SK-MEL-5 (cell line): ENCODE data around the gene ZNF425. TPM values are rescaled to one million over a fixed set of nuclear protein-coding genes. Genes with fewer than 3 reads are reported as not detected.

Experiments used
- DNase-seq: peaks from one replicate; pipeline ENCODE4 v3.0.0-alpha.2; 2016; ENCODE audit warnings: low read depth, low spot score
- in situ Hi-C: cut with HindIII; loops from 2 replicates; pipeline ENCODE4 v1.10.0; 2016; ENCODE audit warnings: low sequenced_read_pairs, high pct_unique_total_duplicates, low pct_unique_long_range_greater_than_20kb
- polyA plus RNA-seq, 2 experiments: library from polyadenylated mRNA; depleted of rRNA; stranded (reverse); fragments of >200 nt; gene quantifications; 2 replicates each; pipeline ENCODE4 v1.2.3, GENCODE V29; 2015
- total RNA-seq: library from RNA; depleted of rRNA; stranded (reverse); fragments of >200 nt; shearing (Covaris generic); gene quantifications from 2 replicates; pipeline ENCODE4 v1.2.3, GENCODE V29; 2014; rRNA removed

The ZNF425 gene, protein sequence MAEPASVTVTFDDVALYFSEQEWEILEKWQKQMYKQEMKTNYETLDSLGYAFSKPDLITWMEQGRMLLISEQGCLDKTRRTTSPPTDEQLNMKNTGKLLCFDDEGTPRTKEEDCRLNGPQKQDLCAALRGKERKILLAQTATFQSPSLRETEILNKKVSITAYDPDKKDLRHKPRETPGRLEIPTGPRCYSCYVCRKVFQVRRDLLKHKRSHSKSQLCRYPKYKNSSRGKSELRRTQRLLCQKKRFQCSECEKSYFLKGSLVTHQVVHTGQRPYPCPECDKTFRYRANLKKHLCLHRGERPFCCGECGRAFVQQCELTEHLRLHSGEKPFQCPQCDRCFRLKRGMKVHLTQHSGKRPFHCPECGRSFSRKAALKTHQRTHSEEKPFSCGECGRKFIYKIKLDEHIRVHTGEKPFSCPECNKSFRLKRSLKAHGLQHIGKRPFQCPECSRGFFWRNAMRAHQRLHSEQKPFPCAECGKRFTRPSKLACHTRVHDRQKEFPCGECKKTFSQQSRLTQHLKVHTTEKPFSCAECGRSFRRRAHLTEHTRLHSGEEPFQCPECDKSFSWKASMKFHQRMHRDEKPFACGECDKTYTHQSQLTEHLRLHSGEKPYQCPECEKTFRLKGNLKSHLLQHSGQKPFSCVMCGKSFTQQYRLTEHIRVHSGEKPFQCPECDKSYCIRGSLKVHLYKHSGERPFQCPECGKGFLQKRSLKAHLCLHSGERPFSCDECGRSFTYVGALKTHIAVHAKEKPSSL
- total RNA-seq, result 1.5 and 1.7 TPM in 2 replicates
- polyA plus RNA-seq (2015; cell fraction: cytosol; rRNA removed), result 3.7 and 3.8 TPM in 2 replicates
- polyA plus RNA-seq (2015; cell fraction: nucleus; rRNA removed), result 0.96 and 1.8 TPM in 2 replicates

DNA sequence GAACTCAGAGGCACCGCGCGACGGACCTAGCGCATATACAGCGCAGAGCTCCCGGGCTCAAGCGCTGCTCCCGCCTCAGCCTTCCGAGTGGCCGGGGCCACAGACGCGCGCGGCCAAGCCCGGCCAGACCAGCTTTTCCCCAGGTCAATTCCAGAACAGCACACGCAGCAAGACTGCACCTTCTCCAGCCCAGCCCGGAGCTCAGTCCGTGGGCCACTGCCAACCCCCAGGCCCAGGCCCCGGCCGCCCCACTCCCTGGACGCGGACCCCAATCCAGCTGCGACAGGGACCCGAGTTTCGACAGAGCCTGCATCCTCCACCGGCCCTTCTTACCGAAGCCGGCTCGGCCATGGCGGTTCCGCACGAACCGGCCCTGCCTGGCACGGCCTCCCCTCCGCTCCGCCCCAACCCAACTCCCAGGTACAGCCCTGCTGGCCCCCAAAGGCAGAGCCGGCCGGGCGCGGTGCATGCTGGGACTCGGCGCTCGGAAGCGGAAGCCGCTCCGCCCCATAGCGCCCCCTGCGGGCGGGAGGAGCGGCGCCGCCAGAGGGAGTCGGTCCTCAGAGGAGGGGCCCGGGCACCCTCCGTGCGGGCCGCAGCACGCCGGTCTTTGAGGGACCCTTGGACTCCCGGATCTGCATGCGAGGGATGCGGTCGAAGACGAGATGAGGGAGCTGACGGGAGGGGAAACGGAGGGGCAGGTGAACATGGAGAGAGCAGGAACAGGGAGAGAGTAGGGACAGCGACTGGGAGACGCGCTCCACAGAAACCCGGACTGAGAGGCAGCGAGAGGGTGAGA lies at the start of gene ZNF425:
Gene ZNF425 (minus strand): TSS at position 462 of the 799 bp plus-strand sequence. CDS start 111 bp downstream, at position 351.
- in situ Hi-C loops, result no loop called here
- DNase-seq, result peak; percentile 95

GRCh38 chr7:149175150-149175549 lies 49.0 kb upstream of the ZNF425 start:
- in situ Hi-C loops, result no loop called here

GRCh38 chr7:149172534-149172920 lies 46.4 kb upstream of the ZNF425 start:
- in situ Hi-C loops, result no loop called here
- no peak for DNase-seq

More at GRCh38 chr7:149175150-149175549, 49.0 kb upstream of the ZNF425 start:
- DNase-seq, result no peak

- in situ Hi-C loops, result no loop called here
- no peak for DNase-seq
These were observed 45.9 kb upstream of the ZNF425 start for GRCh38 chr7:149171892-149172533.

DNA sequence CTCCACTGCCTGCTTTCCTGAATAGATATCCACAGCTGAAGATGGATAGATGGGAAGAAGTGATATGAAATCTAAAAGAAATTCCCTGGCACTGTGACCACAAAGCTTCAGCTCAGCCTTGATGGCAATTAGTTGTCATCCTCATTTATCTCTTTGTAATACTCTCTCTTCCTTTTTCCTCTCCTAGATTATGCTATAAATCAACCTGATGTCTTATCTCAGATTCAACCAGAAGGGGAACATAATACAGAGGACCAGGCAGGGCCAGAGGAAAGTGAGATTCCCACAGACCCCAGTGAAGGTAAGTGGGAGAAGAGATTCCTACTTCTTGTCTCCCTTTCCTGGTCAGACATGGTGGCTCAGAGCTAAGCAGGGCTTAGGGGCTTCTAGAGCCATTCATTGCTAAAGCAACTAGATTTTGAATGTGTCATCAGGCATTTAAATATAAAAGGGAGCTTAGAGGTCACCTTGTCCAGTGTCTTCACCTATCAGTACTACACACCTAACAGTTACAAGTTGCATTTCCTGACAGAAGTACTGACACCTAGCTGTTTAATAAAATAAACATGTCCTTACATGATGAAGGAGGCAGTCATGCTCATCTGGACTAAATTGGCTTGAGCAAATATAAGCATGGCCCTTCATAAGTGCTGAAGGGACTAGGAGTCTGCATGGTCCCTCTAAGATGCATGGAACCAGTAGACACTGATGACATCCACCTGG lies 40.7 kb upstream of the ZNF425 start:
- in situ Hi-C loops, result no loop called here
- no peak for DNase-seq

GRCh38 chr7:149166142-149166541 lies 40.0 kb upstream of the ZNF425 start:
- no peak for DNase-seq
- in situ Hi-C loops, result no loop called here

GRCh38 chr7:149161241-149161848 lies 35.2 kb upstream of the ZNF425 start:
- DNase-seq, result no peak

GRCh38 chr7:149156898-149157297 lies 30.8 kb upstream of the ZNF425 start:
- no peak for DNase-seq
- in situ Hi-C loops, result no loop called here

More at GRCh38 chr7:149161241-149161848, 35.2 kb upstream of the ZNF425 start:
- in situ Hi-C loops, result no loop called here

DNA sequence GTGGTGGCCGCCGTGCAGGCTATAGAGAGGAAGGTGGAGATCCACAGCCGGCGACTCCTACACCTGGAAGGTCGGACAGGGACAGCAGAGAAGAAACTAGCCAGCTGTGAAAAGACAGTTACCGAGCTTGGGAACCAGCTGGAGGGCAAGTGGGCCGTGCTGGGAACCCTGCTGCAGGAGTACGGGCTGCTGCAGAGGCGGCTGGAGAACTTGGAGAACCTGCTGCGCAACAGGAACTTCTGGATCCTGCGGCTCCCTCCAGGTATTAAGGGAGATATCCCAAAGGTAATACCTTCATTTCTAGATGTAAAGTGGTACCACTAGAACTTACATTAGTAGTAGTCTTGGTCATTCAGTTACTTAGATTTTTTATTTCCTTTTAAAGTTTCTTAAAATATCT lies 27.9 kb upstream of the ZNF425 start:
- in situ Hi-C loops, result no loop called here

DNA sequence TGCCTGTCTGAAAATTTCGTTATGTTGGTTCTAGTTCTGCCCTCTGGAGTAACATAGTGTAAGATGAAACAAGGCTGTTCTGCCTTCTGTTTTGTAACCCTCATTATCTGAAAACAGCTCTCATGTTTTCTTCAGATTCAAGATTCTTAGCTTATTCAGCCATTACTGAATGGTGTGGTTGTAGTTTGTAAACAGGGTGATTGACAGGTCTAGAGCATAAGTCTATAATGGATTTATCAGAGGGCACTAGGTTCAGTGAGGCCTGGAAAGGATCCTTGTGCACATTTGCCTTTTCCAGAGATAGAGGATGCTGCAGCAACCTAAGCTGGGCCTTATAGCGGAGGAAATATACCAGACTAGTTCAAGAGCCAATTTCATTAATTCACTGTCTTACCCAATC lies 27.2 kb upstream of the ZNF425 start:
- in situ Hi-C loops, result no loop called here
- no peak for DNase-seq

More for the DNA sequence above, 27.9 kb upstream of the ZNF425 start:
- DNase-seq, result no peak

DNA sequence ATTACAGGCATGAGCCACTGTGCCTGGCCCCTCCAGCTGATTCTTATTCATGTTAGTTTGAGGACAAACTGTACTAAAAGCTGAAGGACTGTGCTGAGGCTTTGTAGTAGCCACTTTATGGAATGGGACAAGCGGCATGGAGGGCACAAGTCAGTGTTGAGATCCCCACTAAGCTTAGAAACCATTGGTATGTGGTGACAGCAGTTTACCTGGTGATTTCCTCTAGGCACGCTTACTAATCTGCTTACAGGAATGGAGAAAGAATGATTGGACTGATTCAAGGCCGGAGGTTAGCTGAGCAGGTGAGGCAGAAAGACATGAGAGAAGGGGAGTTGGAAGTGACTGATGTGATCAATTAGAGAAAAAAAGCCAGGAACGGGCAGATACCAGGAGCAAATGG lies 24.9 kb upstream of the ZNF425 start:
- in situ Hi-C loops, result no loop called here
- no peak for DNase-seq

GRCh38 chr7:149147752-149148653 lies 21.9 kb upstream of the ZNF425 start:
- DNase-seq, result peak; percentile 35
- in situ Hi-C loops, result no loop called here

- in situ Hi-C loops, result no loop called here
- peak; percentile 78 for DNase-seq
These were observed 21.1 kb upstream of the ZNF425 start, which contains the start of gene ZNF398 for GRCh38 chr7:149147072-149147751. TSS of gene ZNF398 (plus strand) at chr7:149147453. CDS start at chr7:149147743, 290 bp downstream.

DNA sequence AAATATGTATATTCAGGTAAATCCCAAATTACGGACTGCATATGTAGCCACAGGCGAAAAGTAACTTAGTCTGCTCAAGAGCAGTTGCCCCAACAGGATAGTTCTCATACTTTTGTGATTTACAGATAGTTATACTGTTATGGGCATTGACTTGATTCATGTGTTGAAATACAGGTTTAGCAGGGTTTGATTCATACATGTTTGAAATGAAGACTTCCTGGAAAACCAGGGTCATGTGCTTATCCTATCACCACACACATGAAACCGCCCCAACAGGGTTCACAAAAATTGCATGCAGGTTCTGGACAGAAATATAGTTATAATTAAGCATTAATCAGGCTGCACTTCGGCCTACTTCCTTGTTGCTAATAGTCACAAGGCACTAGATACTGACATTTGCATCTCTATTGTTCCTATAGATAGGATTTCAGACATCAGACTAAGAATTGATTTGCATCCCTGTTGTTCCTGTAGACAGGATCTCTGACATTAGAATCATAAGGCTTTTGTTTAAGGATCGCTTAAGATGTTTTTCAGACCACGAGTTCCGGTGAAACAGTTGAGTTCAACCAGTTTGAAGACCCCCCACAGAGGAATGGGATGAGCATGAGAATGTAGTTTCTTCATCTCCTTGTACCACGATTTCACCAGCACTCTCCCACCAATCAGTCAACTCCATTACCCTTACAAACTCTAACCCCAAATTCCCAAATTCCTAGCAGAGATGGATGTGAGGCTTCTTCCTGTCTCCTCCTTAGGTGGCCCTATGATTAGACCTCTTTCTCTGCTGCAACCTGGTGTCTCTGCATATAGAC lies 19.1 kb upstream of the ZNF425 start:
- in situ Hi-C loops, result no loop called here
- DNase-seq, result no peak
